Stimulated activated naive CD8-positive, alpha-beta T cell treated with anti-CD3 and anti-CD28 coated beads, Interleukin-15, Interleukin-2, amounts not matched to agents 100 ng/mL and 50 ng/mL, for 24 hours (primary cell): Measurements from ENCODE around the gene FRMD4A.
A peak's percentile ranks its signal among the peaks of the same experiment; 100 is the strongest.

Experiments used
- H3K27ac Mint-ChIP-seq: one replicate; pipeline ENCODE4 v1.8.0; 2021; ENCODE audit warnings: mild to moderate bottlenecking, mixed read lengths
- H3K27me3 Mint-ChIP-seq: one replicate; pipeline ENCODE4 v1.8.0; 2021; ENCODE audit warnings: mixed read lengths
- H3K36me3 Mint-ChIP-seq: one replicate; pipeline ENCODE4 v1.8.0; 2021; ENCODE audit warnings: low read depth, mixed read lengths
- H3K4me1 Mint-ChIP-seq: one replicate; pipeline ENCODE4 v1.8.0; 2021; ENCODE audit warnings: low read depth, mixed read lengths
- H3K4me3 Mint-ChIP-seq: one replicate; pipeline ENCODE4 v1.8.0; 2021; ENCODE audit warnings: mild to moderate bottlenecking, mixed read lengths
- H3K9me3 Mint-ChIP-seq: one replicate; pipeline ENCODE4 v1.8.0; 2021; ENCODE audit warnings: mixed read lengths

Gene FRMD4A

GRCh38 chr10:14184841-14185315, 145.8 kb downstream of the FRMD4A start:
- peaks cover 4% of the 10 kb centered on the region for H3K9me3 Mint-ChIP-seq
- H3K36me3 Mint-ChIP-seq = peaks cover 8% of the 10 kb centered on the region
- peak overlapping the region; percentile 100 for H3K27ac Mint-ChIP-seq
- peak overlapping the region; percentile 81 for H3K4me3 Mint-ChIP-seq
- peaks cover 29% of the 10 kb centered on the region for H3K4me1 Mint-ChIP-seq
- peaks cover 42% of the 10 kb centered on the region for H3K27me3 Mint-ChIP-seq

GRCh38 chr10:14182781-14183180, 147.9 kb downstream of the FRMD4A start:
- Mint-ChIP-seq H3K9me3 (peaks cover 4% of the 10 kb centered on the region), H3K36me3 (peaks cover 8% of the 10 kb centered on the region), H3K4me1 (peaks cover 29% of the 10 kb centered on the region), H3K4me3 (no peak overlapping the region), H3K27me3 (peaks cover 40% of the 10 kb centered on the region), H3K27ac (no peak overlapping the region)

GRCh38 chr10:14181567-14181936, 149.2 kb downstream of the FRMD4A start:
- Mint-ChIP-seq H3K36me3 (peaks cover 8% of the 10 kb centered on the region), H3K27me3 (peaks cover 51% of the 10 kb centered on the region), H3K27ac (no peak overlapping the region), H3K9me3 (peaks cover 4% of the 10 kb centered on the region), H3K4me1 (peaks cover 29% of the 10 kb centered on the region), H3K4me3 (no peak overlapping the region)

GRCh38 chr10:14180911-14181566, 149.7 kb downstream of the FRMD4A start:
- H3K36me3 Mint-ChIP-seq = peaks cover 8% of the 10 kb centered on the region
- H3K4me1 Mint-ChIP-seq = peaks cover 25% of the 10 kb centered on the region
- no peak overlapping the region for H3K4me3 Mint-ChIP-seq
- no peak overlapping the region for H3K27ac Mint-ChIP-seq
- H3K9me3 Mint-ChIP-seq = peaks cover 4% of the 10 kb centered on the region
- H3K27me3 Mint-ChIP-seq = peaks cover 56% of the 10 kb centered on the region

- H3K9me3 Mint-ChIP-seq = no peaks in the 10 kb centered on the region
- peaks cover 11% of the 10 kb centered on the region for H3K4me1 Mint-ChIP-seq
- H3K27ac Mint-ChIP-seq = no peak overlapping the region
- peaks cover 3% of the 10 kb centered on the region for H3K36me3 Mint-ChIP-seq
- peaks cover 69% of the 10 kb centered on the region for H3K27me3 Mint-ChIP-seq
- H3K4me3 Mint-ChIP-seq = no peak overlapping the region
Measured at GRCh38 chr10:14179251-14179650, 151.5 kb downstream of the FRMD4A start.

GRCh38 chr10:14173706-14174594, 156.8 kb downstream of the FRMD4A start:
- Mint-ChIP-seq H3K27ac (no peak overlapping the region), H3K4me1 (peaks cover 16% of the 10 kb centered on the region), H3K4me3 (peak overlapping the region; percentile 82), H3K9me3 (no peaks in the 10 kb centered on the region), H3K36me3 (no peaks in the 10 kb centered on the region), H3K27me3 (peaks cover 87% of the 10 kb centered on the region)

- peak overlapping the region; percentile 82 for H3K4me3 Mint-ChIP-seq
- H3K4me1 Mint-ChIP-seq = peaks cover 16% of the 10 kb centered on the region
- H3K27ac Mint-ChIP-seq = no peak overlapping the region
- peaks cover 85% of the 10 kb centered on the region for H3K27me3 Mint-ChIP-seq
- H3K9me3 Mint-ChIP-seq = no peaks in the 10 kb centered on the region
- H3K36me3 Mint-ChIP-seq = no peaks in the 10 kb centered on the region
Measured at GRCh38 chr10:14173391-14173705, 157.4 kb downstream of the FRMD4A start.

- Mint-ChIP-seq H3K27me3 (peaks cover 87% of the 10 kb centered on the region), H3K9me3 (no peaks in the 10 kb centered on the region), H3K27ac (no peak overlapping the region), H3K36me3 (no peaks in the 10 kb centered on the region), H3K4me1 (peaks cover 16% of the 10 kb centered on the region), H3K4me3 (no peak overlapping the region)
Measured at GRCh38 chr10:14172336-14172950, 158.3 kb downstream of the FRMD4A start.

GRCh38 chr10:14171336-14171735, 159.4 kb downstream of the FRMD4A start:
- Mint-ChIP-seq H3K27me3 (peaks cover 83% of the 10 kb centered on the region), H3K9me3 (no peaks in the 10 kb centered on the region), H3K27ac (no peak overlapping the region), H3K4me3 (no peak overlapping the region), H3K36me3 (no peaks in the 10 kb centered on the region), H3K4me1 (peaks cover 16% of the 10 kb centered on the region)

GRCh38 chr10:14163377-14164086, 167.2 kb downstream of the FRMD4A start:
- H3K9me3 Mint-ChIP-seq = no peaks in the 10 kb centered on the region
- H3K4me1 Mint-ChIP-seq = no peaks in the 10 kb centered on the region
- no peaks in the 10 kb centered on the region for H3K36me3 Mint-ChIP-seq
- H3K4me3 Mint-ChIP-seq = no peak overlapping the region
- no peak overlapping the region for H3K27ac Mint-ChIP-seq
- H3K27me3 Mint-ChIP-seq = peaks cover 42% of the 10 kb centered on the region

GRCh38 chr10:14162629-14163344, 167.9 kb downstream of the FRMD4A start:
- Mint-ChIP-seq H3K27ac (no peak overlapping the region), H3K9me3 (no peaks in the 10 kb centered on the region), H3K4me1 (no peaks in the 10 kb centered on the region), H3K36me3 (no peaks in the 10 kb centered on the region), H3K4me3 (no peak overlapping the region), H3K27me3 (peaks cover 46% of the 10 kb centered on the region)

- no peaks in the 10 kb centered on the region for H3K36me3 Mint-ChIP-seq
- H3K27ac Mint-ChIP-seq = no peak overlapping the region
- H3K4me1 Mint-ChIP-seq = no peaks in the 10 kb centered on the region
- H3K27me3 Mint-ChIP-seq = peaks cover 49% of the 10 kb centered on the region
- no peaks in the 10 kb centered on the region for H3K9me3 Mint-ChIP-seq
- no peak overlapping the region for H3K4me3 Mint-ChIP-seq
Measured at GRCh38 chr10:14162061-14162460, 168.7 kb downstream of the FRMD4A start.

- Mint-ChIP-seq H3K4me3 (no peak overlapping the region), H3K27me3 (peaks cover 43% of the 10 kb centered on the region), H3K4me1 (no peaks in the 10 kb centered on the region), H3K27ac (no peak overlapping the region), H3K9me3 (peaks cover 5% of the 10 kb centered on the region), H3K36me3 (no peaks in the 10 kb centered on the region)
Measured at GRCh38 chr10:14160299-14160698, 170.4 kb downstream of the FRMD4A start.

- Mint-ChIP-seq H3K4me1 (no peaks in the 10 kb centered on the region), H3K27me3 (peaks cover 51% of the 10 kb centered on the region), H3K9me3 (peaks cover 5% of the 10 kb centered on the region), H3K4me3 (no peak overlapping the region), H3K36me3 (no peaks in the 10 kb centered on the region), H3K27ac (no peak overlapping the region)
Measured at GRCh38 chr10:14158575-14158974, 172.1 kb downstream of the FRMD4A start.
